ENCODE measurements around the gene TSPAN5. TPM values are rescaled to one million over a fixed set of nuclear protein-coding genes. Genes with fewer than 3 reads are reported as not detected.

The TSPAN5 gene
- total RNA-seq, 2 donors from 2014 or later = 1.8 to 2.0 TPM

DNA sequence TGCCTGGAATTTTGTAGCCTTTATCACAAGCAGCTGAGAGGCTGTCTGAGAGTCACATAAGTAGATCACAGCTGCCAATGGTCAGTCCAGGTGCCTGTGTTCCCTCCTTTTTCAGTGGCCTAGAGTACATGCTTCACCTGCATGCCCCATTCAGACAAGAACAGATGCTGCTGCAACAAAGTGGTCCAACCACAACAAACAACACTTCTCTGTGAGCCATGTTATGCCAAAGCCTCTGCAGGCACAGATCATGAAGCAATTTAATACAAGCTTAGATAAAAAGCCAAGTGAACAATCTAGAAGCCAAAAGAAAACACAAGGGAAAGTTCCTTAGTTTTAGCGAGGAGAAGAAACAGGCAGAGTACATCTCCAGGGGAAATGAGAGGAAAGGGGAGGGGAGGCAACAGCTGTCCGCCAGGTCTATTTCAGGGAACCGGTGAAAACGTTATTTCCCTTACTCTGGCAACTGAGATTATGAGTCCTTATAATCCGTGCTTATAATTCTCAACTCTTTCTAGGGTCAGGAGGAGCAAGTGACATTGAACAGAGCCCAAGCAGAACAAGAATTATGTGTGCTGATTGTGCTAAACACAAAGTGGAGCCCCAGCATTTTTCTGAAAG is 92.6 kb downstream of the TSPAN5 start:
- WGBS, 2 donors = 64 to 65% methylated on average over 5 of the region's 5 CpGs
- Histone ChIP-seq H3K9me3 (no peaks in the 10 kb centered on the region), H3K4me3 (no peak overlapping the region), H3K27me3 (no peaks in the 10 kb centered on the region), H3K4me1 (no peaks in the 10 kb centered on the region), H3K27ac (no peak overlapping the region), H3K36me3 (replicated peaks in 1 of 2; ENCODE audit: insufficient read depth in 1 of 2, low read depth in 2 of 2) (no peaks in the 10 kb centered on the region)
- intact Hi-C loops (cut with DNase I) = no loop called here
- ATAC-seq (no peak), DNase-seq (no peak)
- TF ChIP-seq POLR2A (IDR thresholded peaks at IDR 0.05) = no peak
- TF ChIP-seq, protein P1, sequence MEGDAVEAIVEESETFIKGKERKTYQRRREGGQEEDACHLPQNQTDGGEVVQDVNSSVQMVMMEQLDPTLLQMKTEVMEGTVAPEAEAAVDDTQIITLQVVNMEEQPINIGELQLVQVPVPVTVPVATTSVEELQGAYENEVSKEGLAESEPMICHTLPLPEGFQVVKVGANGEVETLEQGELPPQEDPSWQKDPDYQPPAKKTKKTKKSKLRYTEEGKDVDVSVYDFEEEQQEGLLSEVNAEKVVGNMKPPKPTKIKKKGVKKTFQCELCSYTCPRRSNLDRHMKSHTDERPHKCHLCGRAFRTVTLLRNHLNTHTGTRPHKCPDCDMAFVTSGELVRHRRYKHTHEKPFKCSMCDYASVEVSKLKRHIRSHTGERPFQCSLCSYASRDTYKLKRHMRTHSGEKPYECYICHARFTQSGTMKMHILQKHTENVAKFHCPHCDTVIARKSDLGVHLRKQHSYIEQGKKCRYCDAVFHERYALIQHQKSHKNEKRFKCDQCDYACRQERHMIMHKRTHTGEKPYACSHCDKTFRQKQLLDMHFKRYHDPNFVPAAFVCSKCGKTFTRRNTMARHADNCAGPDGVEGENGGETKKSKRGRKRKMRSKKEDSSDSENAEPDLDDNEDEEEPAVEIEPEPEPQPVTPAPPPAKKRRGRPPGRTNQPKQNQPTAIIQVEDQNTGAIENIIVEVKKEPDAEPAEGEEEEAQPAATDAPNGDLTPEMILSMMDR (IDR thresholded peaks at IDR 0.05) = no peak

DNA sequence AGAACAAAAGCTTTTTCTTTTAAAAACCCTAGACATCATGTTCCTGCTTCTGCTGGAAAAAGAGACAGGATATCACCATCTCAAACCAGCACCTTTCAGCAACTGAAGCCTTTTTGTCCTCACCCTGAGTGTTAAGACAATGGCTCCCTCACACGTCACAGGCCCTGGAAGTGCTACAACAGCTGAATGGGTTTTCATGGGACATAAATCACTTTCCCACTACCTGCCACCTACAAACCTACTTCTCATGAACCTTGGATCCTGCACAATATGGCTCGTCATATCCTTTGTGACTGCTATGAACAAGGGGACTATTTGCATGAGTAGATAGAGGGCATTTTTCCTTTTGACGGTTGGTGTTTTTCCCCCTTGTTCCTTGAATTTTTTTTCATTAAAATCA is 93.6 kb downstream of the TSPAN5 start:
- TF ChIP-seq POLR2A (IDR thresholded peaks at IDR 0.05) = no peak
- TF ChIP-seq, protein P1 (IDR thresholded peaks at IDR 0.05) = no peak
- 85 to 88% methylated on average over 3 of the region's 3 CpGs for WGBS, 2 donors
- H3K27ac ChIP-seq = no peak overlapping the region

DNA sequence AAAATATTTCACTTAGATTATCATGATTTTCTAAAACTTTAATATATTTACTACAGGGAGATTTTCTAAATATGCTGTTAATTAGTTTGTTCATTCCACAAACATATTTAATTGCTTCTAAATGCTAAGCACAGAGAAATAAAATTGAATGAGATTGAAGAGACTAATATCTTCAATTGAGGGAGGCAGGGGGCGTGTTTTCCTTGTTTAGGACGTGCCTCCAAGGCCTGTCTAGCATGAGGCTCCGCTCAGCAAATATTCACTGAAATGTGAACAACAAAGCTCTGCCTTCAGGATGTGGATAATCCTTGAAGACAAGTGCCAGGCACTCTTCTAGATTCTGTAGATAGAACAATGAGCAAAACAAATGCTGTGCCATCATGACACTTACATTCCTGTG is 98.1 kb downstream of the TSPAN5 start:
- intact Hi-C loops (cut with DNase I) = no loop called here
- Histone ChIP-seq H3K4me1 (no peaks in the 10 kb centered on the region), H3K36me3 (replicated peaks in 1 of 2; ENCODE audit: insufficient read depth in 1 of 2, low read depth in 2 of 2) (no peaks in the 10 kb centered on the region), H3K27me3 (no peaks in the 10 kb centered on the region), H3K4me3 (no peak overlapping the region), H3K27ac (no peak overlapping the region), H3K9me3 (no peaks in the 10 kb centered on the region)
- ATAC-seq (no peak), DNase-seq (no peak)
- 78 to 90% methylated on average over 3 of the region's 3 CpGs for WGBS, 2 donors
- no peak for TF ChIP-seq POLR2A (IDR thresholded peaks at IDR 0.05)
- TF ChIP-seq, protein P1 (IDR thresholded peaks at IDR 0.05) = no peak

More for the DNA sequence above, 93.6 kb downstream of the TSPAN5 start:
- no peaks in the 10 kb centered on the region for H3K9me3 ChIP-seq
- intact Hi-C loops (cut with DNase I) = no loop called here
- no peak overlapping the region for H3K4me3 ChIP-seq
- H3K36me3 ChIP-seq (replicated peaks in 1 of 2; ENCODE audit: insufficient read depth in 1 of 2, low read depth in 2 of 2) = no peaks in the 10 kb centered on the region
- DNase-seq (no peak), ATAC-seq (no peak)
- no peaks in the 10 kb centered on the region for H3K4me1 ChIP-seq
- H3K27me3 ChIP-seq = no peaks in the 10 kb centered on the region

DNA sequence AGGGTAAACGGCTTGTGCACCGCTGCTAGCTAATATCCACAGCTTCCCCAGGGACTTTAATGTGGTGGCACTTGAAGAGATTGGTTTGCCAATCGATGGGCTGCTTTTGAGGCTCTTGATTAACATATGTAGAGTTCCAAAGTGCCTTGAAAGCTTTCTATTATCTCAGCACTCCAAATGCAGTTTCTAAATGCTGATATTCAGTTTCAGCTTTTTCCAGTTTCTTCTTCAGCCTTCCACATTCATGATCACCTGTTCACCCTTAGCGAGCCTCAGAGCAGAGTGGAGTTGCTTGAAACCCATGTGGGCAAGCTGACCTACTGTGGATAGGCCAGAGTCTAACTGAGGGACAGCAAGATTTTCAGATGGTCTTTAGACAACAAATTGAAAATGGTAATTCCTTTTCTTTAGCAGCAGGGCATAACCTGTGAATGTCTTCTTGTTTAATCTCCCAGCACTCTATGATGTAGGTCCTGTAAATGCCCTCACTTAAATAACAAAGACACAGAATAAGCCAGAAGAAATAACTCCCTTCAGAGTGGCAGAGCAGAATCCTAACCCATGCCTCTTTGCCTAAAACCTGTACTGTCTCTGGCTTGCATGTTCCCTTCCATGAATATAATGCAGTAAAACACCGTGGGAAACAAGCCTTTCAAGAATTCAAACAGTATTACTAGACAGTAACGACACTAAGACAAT is 99.8 kb downstream of the TSPAN5 start:
- Histone ChIP-seq H3K36me3 (replicated peaks in 1 of 2; ENCODE audit: insufficient read depth in 1 of 2, low read depth in 2 of 2) (no peaks in the 10 kb centered on the region), H3K27ac (no peak overlapping the region), H3K9me3 (no peaks in the 10 kb centered on the region), H3K27me3 (no peaks in the 10 kb centered on the region), H3K4me1 (no peaks in the 10 kb centered on the region), H3K4me3 (no peak overlapping the region)
- intact Hi-C loops (cut with DNase I) = no loop called here
- ATAC-seq (no peak), DNase-seq (no peak)
- TF ChIP-seq, protein P1 (IDR thresholded peaks at IDR 0.05) = no peak
- no peak for TF ChIP-seq POLR2A (IDR thresholded peaks at IDR 0.05)
- WGBS, 2 donors = 77 to 80% methylated on average over 6 of the region's 6 CpGs
